Smooth muscle cell (in vitro differentiated cells): ENCODE measurements around the gene DMKN. TPM values are rescaled to one million over a fixed set of nuclear protein-coding genes. Genes with fewer than 3 reads are reported as not detected.

Experiments
- DNase-seq: peaks from one replicate; lab custom pipeline; 2025; ENCODE audit not compliant: unreplicated experiment; lab: John Stamatoyannopoulos, UW
- H2AFZ ChIP-seq: fragments of 200-600 bp; sonication (generic); 2 replicates; pipeline ENCODE4 v1.6.0; 2016; ENCODE audit warnings: antibody characterized with exemption, low read depth, mild to moderate bottlenecking
- H3F3A ChIP-seq: fragments of 200-600 bp; sonication (generic); 2 replicates; pipeline ENCODE4 v1.6.0; 2017; ENCODE audit warnings: antibody characterized with exemption, low read depth
- H3K27ac ChIP-seq: fragments of 200-600 bp; sonication (generic); 2 replicates; pipeline ENCODE4 v1.5.1; 2016; ENCODE audit warnings: low read depth, mild to moderate bottlenecking
- H3K27me3 ChIP-seq: fragments of 200-600 bp; sonication (generic); 2 replicates; pipeline ENCODE4 v1.6.1; 2016; ENCODE audit warnings: low read depth, mild to moderate bottlenecking
- H3K36me3 ChIP-seq: fragments of 200-600 bp; sonication (generic); 2 replicates; pipeline ENCODE4 v1.5.1; 2016; ENCODE audit warnings: low read depth
- H3K4me1 ChIP-seq: fragments of 200-600 bp; sonication (generic); 2 replicates; pipeline ENCODE4 v1.5.1; 2016; ENCODE audit warnings: low read depth
- H3K4me2 ChIP-seq: fragments of 200-600 bp; sonication (generic); 2 replicates; pipeline ENCODE4 v1.6.0; 2016; ENCODE audit warnings: mild to moderate bottlenecking
- H3K4me3 ChIP-seq: fragments of 200-600 bp; sonication (generic); 2 replicates; pipeline ENCODE4 v1.5.1; 2016; ENCODE audit warnings: mild to moderate bottlenecking
- H3K79me2 ChIP-seq: fragments of 200-600 bp; sonication (generic); 2 replicates; pipeline ENCODE4 v1.6.0; 2016; ENCODE audit warnings: low read depth, mild to moderate bottlenecking
- H3K9ac ChIP-seq: fragments of 200-600 bp; sonication (generic); 2 replicates; pipeline ENCODE4 v1.6.0; 2016; ENCODE audit warnings: low read depth
- H3K9me3 ChIP-seq: fragments of 200-600 bp; sonication (generic); replicated peaks from 2 replicates; pipeline ENCODE4 v1.5.1; 2016; ENCODE audit warnings: low read depth
- H4K20me1 ChIP-seq: fragments of 200-600 bp; sonication (generic); 2 replicates; pipeline ENCODE4 v1.6.0; 2016; ENCODE audit warnings: low read depth
- WGBS: methylation state at CpG from one replicate; pipeline ENCODE4 v1.1.7; 2016; ENCODE audit warnings: low lambda C conversion rate; 5-methylcytosine and 5-hydroxymethylcytosine counted together
- polyA plus RNA-seq: library from polyadenylated mRNA; unstranded; fragments of >200 nt; fragmentation: Nextera tagmentation; extraction: Ambion mirVana; gene quantifications from 2 replicates; pipeline ENCODE4 v1.2.1, GENCODE V29; 2016
- total RNA-seq: library from RNA; depleted of rRNA; stranded (reverse); fragments of >200 nt; gene quantifications from 2 replicates; pipeline ENCODE4 v1.2.3, GENCODE V29; 2014
- TF ChIP-seq, protein P1 (sequence below): fragments of 200-600 bp; sonication (generic); IDR thresholded peaks from 2 replicates; pipeline ENCODE4 v1.5.1; 2017; ENCODE audit warnings: borderline replicate concordance, mild to moderate bottlenecking, antibody characterized with exemption; ENCODE audit not compliant: insufficient read depth, poor library complexity, severe bottlenecking

Gene DMKN
- total and polyA plus RNA-seq, 2 experiments from 2014 or later: 31.2 to 132 TPM

DNA sequence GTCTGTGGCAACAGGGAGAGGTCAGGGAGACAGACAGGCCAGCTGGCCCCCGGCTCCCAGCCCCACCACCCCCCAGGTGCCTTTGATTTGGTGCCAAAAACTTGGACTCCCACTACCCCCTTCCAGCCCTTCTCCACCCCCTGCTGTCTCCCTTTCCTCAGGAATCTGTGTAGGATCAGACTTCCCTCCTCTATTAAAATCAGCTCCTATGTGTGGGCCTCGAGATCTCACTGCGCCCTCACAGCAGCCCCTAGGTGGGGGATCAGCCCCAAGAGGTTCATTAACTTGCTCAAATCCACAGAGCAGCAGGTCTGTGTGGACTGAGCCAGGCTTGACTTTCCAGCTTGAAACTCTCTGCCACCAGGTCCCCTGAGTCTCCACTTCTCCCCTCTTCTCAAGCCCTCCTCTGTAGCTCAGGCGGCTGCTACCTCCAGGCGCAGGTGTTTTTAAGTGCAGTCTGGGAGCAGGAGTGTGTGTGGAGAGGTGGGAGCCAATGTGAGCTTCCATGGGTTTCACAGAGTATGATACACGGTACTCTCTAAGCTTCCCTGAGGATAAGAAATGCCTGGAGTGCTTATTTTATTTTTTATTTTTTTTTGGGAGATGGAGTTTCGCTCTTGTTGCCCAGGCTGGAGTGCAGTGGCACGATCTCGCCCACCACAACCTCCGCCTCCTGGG, 21.5 kb upstream of the DMKN start:
- TF ChIP-seq, protein P1, sequence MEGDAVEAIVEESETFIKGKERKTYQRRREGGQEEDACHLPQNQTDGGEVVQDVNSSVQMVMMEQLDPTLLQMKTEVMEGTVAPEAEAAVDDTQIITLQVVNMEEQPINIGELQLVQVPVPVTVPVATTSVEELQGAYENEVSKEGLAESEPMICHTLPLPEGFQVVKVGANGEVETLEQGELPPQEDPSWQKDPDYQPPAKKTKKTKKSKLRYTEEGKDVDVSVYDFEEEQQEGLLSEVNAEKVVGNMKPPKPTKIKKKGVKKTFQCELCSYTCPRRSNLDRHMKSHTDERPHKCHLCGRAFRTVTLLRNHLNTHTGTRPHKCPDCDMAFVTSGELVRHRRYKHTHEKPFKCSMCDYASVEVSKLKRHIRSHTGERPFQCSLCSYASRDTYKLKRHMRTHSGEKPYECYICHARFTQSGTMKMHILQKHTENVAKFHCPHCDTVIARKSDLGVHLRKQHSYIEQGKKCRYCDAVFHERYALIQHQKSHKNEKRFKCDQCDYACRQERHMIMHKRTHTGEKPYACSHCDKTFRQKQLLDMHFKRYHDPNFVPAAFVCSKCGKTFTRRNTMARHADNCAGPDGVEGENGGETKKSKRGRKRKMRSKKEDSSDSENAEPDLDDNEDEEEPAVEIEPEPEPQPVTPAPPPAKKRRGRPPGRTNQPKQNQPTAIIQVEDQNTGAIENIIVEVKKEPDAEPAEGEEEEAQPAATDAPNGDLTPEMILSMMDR: no peak
- H3K27me3 ChIP-seq: no peaks in the 10 kb centered on the region
- H2AFZ ChIP-seq: no peak overlapping the region
- no peak for DNase-seq
- H3K4me1 ChIP-seq: peaks cover 4% of the 10 kb centered on the region
- H3K79me2 ChIP-seq: no peaks in the 10 kb centered on the region
- no peak overlapping the region for H3K4me3 ChIP-seq
- no peak overlapping the region for H3K9ac ChIP-seq
- no peaks in the 10 kb centered on the region for H3K36me3 ChIP-seq
- H3K4me2 ChIP-seq: no peak overlapping the region
- H3F3A ChIP-seq: no peaks in the 10 kb centered on the region
- no peaks in the 10 kb centered on the region for H3K9me3 ChIP-seq
- no peaks in the 10 kb centered on the region for H4K20me1 ChIP-seq
- 85% methylated on average over 10 of the region's 10 CpGs for WGBS
- no peak overlapping the region for H3K27ac ChIP-seq

DNA sequence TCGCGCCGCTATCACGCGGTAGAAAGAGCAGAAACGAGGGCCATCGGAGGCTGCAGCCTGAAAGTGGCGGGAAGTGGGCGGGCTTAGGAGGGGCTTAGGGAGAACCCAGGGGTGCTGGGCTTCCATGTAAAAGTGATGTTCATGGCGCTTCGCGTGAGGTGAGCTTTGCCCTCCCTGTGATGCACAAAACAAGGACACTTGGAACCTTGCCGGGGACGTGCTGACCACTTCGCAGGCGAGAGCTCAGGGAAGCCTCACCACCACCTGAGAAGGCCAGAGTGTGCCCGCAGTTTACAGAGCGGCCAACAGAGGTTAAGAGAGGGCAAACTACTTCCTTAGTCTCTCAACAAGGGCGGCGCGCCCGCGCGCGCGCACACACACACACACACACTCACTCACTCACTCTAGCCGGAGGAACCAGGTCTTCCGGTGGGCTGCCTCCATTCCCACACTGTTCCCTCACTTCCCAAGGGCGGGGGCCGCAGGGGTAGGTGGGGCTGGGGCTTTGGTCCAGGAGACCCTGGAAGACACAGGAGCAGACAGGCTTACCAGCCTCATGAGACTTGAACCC, 20.5 kb upstream of the DMKN start:
- Histone ChIP-seq H3K79me2 (no peaks in the 10 kb centered on the region), H3K9me3 (no peaks in the 10 kb centered on the region), H3F3A (no peaks in the 10 kb centered on the region), H3K27me3 (no peaks in the 10 kb centered on the region), H4K20me1 (no peaks in the 10 kb centered on the region), H2AFZ (no peak overlapping the region), H3K9ac (no peak overlapping the region), H3K27ac (no peak overlapping the region), H3K4me3 (no peak overlapping the region), H3K4me2 (no peak overlapping the region), H3K4me1 (peaks cover 4% of the 10 kb centered on the region), H3K36me3 (no peaks in the 10 kb centered on the region)
- 61% methylated on average over 28 of the region's 30 CpGs for WGBS
- DNase-seq: no peak
- TF ChIP-seq, protein P1: no peak

DNA sequence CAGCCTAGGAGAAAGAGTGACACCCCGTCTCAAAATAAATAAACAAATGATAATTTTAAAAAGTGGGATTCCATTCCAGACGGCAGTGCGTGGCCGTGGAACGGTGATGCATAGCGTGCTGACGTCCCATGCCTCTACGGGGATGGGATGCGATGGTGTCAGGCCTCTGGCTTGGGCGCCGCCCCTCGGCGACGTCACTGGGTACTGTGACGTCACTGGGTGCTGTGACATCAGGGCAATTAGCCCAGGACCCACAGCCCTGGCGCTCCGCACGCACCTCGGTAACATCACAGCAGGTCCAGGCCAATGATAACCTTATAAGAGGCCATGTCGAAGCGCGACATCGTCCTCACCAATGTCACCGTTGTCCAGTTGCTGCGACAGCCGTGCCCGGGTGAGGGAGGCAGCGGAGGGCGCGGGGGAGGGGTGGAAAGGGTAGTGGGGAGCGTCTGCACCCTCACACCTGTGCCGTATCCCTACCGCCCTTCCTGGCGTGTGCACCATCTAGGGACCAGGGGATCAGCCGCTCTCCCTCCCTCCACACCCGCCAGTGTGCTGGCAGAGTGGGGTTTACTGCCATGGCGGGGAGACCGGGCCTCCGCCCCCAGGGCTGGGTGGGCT, 19.9 kb upstream of the DMKN start, which contains the start of gene GAPDHS:
GAPDHS (plus strand) TSS at position 256 of the 621 bp plus-strand sequence; CDS start at position 328, 72 bp downstream.
- TF ChIP-seq, protein P1: no peak
- DNase-seq: no peak
- Histone ChIP-seq H3F3A (no peaks in the 10 kb centered on the region), H3K27me3 (no peaks in the 10 kb centered on the region), H3K27ac (no peak within 1 kb of the TSS), H3K4me3 (no peak within 1 kb of the TSS), H2AFZ (no peak within 1 kb of the TSS), H4K20me1 (no peaks in the 10 kb centered on the region), H3K79me2 (no peaks in the 10 kb centered on the region), H3K36me3 (no peaks in the 10 kb centered on the region), H3K9ac (no peak within 1 kb of the TSS), H3K4me2 (no peak within 1 kb of the TSS), H3K4me1 (peaks cover 4% of the 10 kb centered on the region), H3K9me3 (no peaks in the 10 kb centered on the region)
- WGBS: 82% methylated on average over 37 of the region's 39 CpGs
